GM19397 (cell line): Measurements from ENCODE around the gene GPR26.

Experiments used
- ATAC-seq: cut with Tn5 transposase; IDR thresholded peaks from one replicate; pipeline ENCODE4 v1.9.1; 2021; ENCODE audit warnings: mild to moderate bottlenecking, moderate library complexity; ENCODE audit not compliant: unreplicated experiment

Gene GPR26

GRCh38 chr10:123666318-123667236 is at the start of gene GPR26:
Gene GPR26, plus strand, starts transcription at chr10:123666355. Its CDS starts 53 bp downstream, at chr10:123666408.
- ATAC-seq, result no peak

DNA sequence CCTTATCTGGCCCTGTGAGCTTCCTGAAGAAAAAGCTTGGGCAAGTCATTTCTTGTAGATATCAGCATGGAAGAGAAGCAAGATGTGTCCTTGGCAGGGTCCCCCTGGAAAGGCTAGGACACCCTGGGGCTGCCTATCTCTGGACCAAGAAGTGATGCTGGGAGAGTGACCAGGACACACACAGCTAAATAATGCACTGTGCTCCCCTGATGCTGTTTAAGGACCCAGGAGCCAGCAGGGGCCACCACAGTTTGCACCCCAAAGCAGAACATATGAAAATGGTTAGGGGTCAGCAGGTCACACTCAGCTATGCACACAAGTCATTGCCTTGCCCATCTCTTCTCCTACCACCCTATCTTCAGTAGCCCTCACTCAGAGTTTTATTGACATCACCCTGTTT is 47.9 kb upstream of the GPR26 start:
- ATAC-seq, result no peak

- ATAC-seq, result no peak
Observed at GRCh38 chr10:123619067-123619855, 46.9 kb upstream of the GPR26 start.

DNA sequence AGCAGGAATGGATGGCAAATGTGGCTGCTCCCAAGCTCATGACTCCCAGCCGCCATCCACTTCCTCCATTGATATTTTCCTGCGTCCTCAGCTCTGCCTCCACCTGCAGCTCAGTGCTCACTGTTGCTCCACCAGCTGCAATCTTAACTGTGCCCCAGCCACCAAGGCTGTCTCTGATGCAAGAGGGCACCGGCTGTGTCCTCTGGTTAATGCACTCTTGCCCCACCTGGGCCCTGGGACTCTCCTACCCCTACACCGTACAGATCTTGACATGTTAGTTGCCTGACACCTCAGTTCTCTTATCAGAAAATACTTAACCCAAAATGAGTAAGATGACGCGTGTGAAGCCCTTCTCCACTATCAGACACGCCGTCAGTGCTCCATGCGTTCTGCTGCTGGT is 45.5 kb upstream of the GPR26 start:
- no peak for ATAC-seq

GRCh38 chr10:123621492-123621891 is 44.7 kb upstream of the GPR26 start:
- ATAC-seq, result no peak

DNA sequence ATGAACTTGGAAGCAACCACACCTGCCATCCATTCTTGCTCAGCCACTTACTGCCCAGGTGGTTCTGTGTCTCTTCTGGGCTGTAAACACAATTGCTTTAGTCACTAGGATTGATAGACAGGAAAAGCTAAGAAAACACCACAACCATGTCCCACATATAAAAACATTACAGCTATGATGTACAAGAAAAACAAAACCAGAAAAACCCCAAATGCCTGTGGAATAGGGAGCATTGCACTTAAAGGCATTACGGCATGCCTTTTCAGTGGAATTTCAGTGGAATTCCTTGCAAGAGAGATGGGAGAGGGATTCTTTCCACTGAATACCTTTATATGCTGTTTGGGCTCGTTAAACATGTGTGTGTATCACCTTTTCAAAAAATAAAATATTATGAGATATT is 44.2 kb upstream of the GPR26 start:
- no peak for ATAC-seq

- no peak for ATAC-seq
Observed at GRCh38 chr10:123622381-123622780, 43.8 kb upstream of the GPR26 start.

DNA sequence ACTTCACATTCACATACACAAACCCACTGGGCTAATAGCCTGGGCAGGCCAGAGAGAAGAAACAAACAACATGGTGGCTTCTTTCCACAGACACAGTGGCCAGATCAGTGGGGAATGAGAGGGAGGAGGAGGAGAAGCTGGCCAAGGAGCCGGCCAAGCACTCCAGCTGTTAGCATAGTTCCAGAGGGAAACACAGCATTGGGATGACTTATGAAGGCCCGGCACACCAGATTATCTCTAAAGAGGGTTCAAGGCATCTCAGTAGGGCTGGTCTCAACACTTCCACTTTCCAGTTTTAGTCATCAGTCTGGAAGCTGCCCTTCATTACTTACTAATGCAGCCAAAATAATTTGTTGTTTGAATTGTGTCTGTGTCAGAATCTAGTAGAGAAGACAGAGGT is 42.1 kb upstream of the GPR26 start:
- ATAC-seq, result no peak

DNA sequence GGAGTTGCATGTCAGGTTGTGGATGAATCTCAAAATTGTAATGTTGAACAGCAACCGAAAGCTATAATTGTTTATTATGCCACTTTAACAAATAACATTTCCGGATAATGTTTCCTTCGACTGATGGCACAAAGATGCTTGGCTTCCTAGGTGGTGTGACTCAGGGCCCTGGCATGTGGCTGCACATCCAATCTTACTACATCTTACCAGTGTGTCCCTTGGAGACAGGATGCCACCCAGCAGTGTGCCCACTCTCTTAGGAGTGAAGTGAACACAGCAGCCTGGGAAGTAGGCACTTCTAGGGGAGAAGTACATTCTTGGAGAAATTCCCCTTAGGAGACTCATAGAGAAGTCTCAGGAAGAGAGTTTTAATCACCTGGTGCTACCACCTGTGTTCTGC is 33.0 kb upstream of the GPR26 start:
- ATAC-seq, result no peak

DNA sequence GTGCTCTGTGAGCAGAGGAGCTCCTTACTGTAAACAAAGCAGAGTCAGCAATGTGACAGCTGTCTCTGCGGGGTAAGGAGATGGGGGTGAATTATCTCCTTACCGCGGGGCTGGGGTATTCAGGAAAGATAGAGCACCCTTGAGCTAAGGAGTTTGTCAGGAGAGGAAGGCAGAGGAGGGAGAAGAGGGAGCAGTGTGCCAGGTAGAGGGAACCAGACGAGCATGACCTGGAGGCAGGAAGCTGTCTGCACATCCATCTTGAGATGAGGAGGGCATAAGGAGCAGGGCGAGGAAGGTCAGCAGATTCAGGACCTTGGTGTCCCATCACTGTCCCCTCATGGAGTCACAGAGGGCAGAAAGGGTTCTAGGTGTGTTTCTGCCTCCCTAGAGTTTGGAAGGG is 32.5 kb upstream of the GPR26 start:
- ATAC-seq, result no peak

GRCh38 chr10:123634221-123634620 is 31.9 kb upstream of the GPR26 start:
- no peak for ATAC-seq

- no peak for ATAC-seq
Observed at GRCh38 chr10:123635131-123635530, 31.0 kb upstream of the GPR26 start.

GRCh38 chr10:123635745-123636144 is 30.4 kb upstream of the GPR26 start:
- ATAC-seq, result no peak

GRCh38 chr10:123636598-123637325 is 29.4 kb upstream of the GPR26 start:
- no peak for ATAC-seq

DNA sequence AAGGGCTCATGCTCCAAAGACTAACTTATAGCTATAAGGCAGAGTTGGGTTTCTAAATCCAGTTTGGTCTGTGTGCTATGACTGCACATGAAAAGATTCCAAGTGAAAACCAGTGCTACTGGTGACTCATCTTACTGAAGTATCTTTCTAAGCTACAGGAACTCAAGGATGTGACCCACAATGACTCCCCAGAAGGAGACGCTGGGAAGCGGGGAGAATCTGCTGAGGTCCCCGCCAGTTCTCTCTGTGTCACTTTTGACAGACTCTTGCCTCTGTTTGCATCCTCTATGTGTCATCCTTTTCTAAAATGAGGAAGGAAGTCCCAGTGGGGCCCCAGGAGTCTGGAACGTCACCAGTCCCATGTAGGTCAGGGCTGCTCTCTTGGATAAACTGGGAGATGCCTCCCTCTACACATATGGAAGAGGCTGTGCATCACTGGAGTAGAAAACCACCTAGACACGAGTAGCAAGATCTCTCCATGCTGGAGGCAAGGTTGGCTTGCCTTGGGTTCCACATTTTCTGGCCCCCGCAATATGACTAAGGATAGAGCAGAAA is 28.8 kb upstream of the GPR26 start:
- no peak for ATAC-seq

DNA sequence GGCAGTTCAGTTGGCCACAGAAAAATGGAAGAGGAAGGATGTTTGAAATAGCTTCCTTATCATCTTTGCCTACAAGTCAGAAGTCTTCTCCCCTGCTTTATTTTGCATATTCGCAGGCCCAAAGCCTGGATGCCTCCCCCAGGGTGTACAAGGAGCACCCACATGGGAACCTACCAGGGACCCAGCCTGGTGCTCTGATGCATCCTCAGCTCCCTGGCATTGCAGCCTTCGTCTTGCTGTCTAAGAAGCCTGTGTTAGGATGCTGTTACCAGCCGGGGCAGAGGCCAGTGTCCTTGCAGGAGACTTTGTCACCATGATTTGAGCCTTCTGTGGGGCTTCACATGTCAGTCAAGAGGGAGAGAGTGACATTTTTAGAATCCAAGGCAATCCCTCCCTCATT is 27.0 kb upstream of the GPR26 start:
- ATAC-seq, result no peak

DNA sequence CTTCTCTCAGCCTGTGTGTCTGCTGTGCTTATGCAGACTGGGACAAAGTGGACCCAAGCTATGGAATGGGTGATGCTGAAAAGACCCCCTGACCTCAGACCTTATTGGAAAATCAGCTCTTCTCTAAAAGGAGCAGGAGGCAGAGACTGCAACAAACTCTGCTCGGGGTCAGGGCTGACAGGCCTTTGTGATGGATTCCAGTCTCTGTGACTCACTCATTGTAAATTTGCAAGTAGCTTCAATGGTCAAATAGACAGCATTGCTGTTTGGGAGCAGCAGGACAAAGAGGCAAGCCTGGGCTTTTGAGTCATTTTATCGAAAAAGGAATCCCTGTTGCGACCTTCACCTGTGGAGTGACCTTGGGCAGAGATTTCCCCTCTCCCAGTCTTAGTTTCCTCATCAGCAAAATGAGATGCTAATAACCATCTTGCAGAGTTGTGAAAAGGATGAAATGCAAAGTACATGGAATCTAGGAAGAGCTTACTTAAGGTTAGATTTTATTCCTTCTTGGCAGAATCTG is 26.1 kb upstream of the GPR26 start:
- no peak for ATAC-seq

DNA sequence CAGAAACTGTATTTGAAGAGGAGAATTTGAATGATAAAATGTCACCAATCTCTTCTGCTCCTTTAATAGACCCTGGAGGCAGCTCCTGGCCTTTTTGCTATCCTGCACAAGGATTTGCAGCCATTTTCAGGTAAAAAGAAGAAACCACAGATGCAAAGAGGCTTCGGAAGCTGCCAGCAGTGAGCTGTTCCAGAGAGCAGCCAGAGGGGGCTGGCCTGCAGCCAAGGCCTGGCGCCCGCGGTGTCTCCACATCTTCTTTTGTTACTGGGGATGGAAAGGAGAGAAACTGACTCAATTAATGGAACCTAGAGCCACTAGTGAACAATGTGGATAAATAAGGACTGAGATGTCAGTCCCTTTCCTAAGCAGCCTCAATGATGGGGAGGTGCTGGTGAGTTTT is 23.9 kb upstream of the GPR26 start:
- no peak for ATAC-seq

GRCh38 chr10:123642697-123643096 is 23.5 kb upstream of the GPR26 start:
- ATAC-seq, result no peak

DNA sequence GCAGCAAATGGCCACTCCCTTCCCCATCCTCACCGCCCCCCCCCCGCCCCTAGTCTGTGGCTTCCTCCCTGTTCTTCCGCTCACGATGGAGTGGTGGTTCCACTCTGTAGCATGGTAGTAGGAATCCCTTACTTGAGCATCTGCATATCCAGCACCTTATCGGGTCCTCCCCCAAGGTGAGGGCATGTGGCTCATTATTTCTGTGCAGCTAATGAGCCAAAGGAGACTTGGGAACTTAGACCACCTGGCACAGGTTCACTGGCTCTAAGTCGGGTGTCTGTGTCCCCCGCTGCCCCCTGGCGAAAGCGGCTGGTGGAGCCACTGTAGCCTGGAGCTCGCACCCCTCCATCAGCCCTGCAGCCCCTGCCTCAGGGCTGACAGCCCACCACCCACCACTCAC is 22.8 kb upstream of the GPR26 start:
- ATAC-seq, result no peak

DNA sequence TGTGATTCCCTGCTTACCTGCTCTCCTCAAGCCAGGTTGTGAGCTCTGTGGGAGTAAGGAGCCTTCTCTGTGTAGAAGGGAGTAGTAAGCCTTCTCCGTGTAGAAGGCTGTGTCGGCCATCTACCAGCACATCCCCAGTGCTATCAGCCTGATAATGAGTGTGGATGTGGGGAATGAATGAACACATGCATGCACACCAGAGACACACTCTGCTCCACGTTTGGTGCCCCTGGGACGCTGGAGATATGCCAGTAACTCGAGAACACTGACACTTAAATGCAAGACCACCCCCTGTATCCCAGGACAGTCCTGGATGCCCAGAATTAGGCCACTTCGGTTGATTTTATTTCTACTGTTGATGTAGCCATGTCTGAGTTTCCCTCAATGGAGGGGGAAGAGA is 21.1 kb upstream of the GPR26 start:
- no peak for ATAC-seq
